Measurements from ENCODE around the gene PCDHGA3. TPM values are rescaled to one million over a fixed set of nuclear protein-coding genes. Genes with fewer than 3 reads are reported as not detected.
A peak's percentile ranks its signal among the peaks of the same experiment; 100 is the strongest.
"Not testable (repeated sequence)": the region's sequence is repeated elsewhere in the genome, so short reads cannot be mapped to it uniquely, and the experiment has no call there.

Gene PCDHGA3
- total RNA-seq, 1 donor from 2014 or later = 2.1 TPM

DNA sequence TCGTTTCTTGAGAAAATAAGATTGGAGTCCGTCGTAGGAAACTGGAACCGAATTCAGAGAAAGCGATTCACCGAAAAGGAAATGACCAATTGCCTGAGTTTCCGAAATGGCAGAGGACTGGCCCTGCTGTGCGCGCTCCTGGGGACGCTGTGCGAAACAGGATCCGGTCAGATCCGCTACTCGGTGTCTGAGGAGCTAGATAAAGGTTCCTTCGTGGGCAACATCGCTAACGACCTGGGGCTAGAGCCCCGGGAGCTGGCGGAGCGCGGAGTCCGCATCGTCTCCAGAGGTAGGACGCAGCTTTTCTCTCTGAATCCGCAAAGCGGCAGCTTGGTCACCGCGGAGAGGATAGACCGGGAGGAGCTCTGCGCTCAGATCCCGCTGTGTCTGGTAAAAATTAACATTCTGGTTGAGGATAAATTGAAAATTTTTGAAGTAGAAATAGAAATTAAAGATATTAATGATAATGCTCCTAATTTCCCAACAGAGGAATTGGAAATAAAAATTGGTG is 379 bp downstream of the PCDHGA3 start:
- Histone ChIP-seq H3K36me3 (ENCODE audit: control insufficient read depth in 3 of 3, insufficient read depth in 3 of 3, low read length in 3 of 3) (no peaks in the 10 kb centered on the region), H3K27me3 (ENCODE audit: control insufficient read depth in 3 of 3, insufficient read depth in 3 of 3, low read length in 3 of 3) (peaks cover 0 to 10% (median 1%) of the 10 kb centered on the region in 3 donors), H3K9ac (ENCODE audit: low read depth in 1 of 3, low read length in 3 of 3) (peak overlapping the region; percentile 38 to 60 (median 57)), H3K9me3 (ENCODE audit: control insufficient read depth in 3 of 3, low read length in 3 of 3) (peaks cover 8 to 29% (median 25%) of the 10 kb centered on the region in 3 donors), H3K4me1 (ENCODE audit: control insufficient read depth in 3 of 3, insufficient read depth in 3 of 3, low read length in 3 of 3) (no peaks in the 10 kb centered on the region), H3K27ac (ENCODE audit: low read depth, low read length) (peak overlapping the region; percentile 65), H3K4me3 (ENCODE audit: low read length in 3 of 3) (peak overlapping the region; percentile 61 to 66 (median 65))

DNA sequence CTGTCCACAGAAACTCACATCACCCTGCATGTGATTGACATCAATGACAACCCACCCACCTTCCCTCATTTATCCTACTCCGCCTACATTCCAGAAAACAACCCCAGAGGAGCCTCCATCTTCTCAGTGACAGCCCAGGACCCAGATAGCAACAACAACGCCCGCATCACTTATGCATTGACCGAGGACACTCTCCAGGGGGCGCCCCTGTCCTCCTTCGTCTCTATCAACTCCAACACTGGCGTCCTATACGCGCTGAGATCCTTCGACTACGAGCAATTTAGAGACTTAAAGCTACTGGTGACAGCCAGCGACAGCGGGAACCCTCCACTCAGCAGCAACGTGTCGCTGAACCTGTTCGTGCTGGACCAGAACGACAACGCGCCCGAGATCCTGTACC is 1.7 kb downstream of the PCDHGA3 start:
- Histone ChIP-seq H3K9ac (ENCODE audit: low read depth in 1 of 3, low read length in 3 of 3) (no peak overlapping the region), H3K36me3 (ENCODE audit: control insufficient read depth in 3 of 3, insufficient read depth in 3 of 3, low read length in 3 of 3) (no peaks in the 10 kb centered on the region), H3K9me3 (ENCODE audit: control insufficient read depth in 3 of 3, low read length in 3 of 3) (peaks cover 11 to 20% (median 12%) of the 10 kb centered on the region in 3 donors), H3K4me1 (ENCODE audit: control insufficient read depth in 3 of 3, insufficient read depth in 3 of 3, low read length in 3 of 3) (no peaks in the 10 kb centered on the region), H3K27ac (ENCODE audit: low read depth, low read length) (no peak overlapping the region), H3K4me3 (ENCODE audit: low read length in 3 of 3) (no peak overlapping the region), H3K27me3 (ENCODE audit: control insufficient read depth in 3 of 3, insufficient read depth in 3 of 3, low read length in 3 of 3) (peaks cover 0 to 7% (median 0%) of the 10 kb centered on the region in 3 donors)

DNA sequence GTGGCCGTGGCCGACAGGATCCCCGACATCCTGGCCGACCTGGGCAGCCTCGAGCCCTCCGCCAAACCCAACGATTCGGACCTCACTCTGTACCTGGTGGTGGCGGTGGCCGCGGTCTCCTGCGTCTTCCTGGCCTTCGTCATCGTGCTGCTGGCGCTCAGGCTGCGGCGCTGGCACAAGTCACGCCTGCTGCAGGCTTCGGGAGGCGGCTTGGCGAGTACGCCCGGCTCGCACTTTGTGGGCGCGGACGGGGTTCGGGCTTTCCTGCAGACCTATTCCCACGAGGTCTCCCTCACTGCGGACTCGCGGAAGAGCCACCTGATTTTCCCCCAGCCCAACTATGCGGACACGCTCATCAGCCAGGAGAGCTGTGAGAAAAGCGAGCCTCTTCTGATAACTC is 2.4 kb downstream of the PCDHGA3 start:
- H3K27ac ChIP-seq (ENCODE audit: low read depth, low read length); H3K4me3 ChIP-seq (ENCODE audit: low read length in 3 of 3); H3K9ac ChIP-seq (ENCODE audit: low read depth in 1 of 3, low read length in 3 of 3); H3K36me3 ChIP-seq (ENCODE audit: control insufficient read depth in 3 of 3, insufficient read depth in 3 of 3, low read length in 3 of 3); H3K4me1 ChIP-seq (ENCODE audit: control insufficient read depth in 3 of 3, insufficient read depth in 3 of 3, low read length in 3 of 3): not testable (repeated sequence)
- Histone ChIP-seq H3K27me3 (ENCODE audit: control insufficient read depth in 3 of 3, insufficient read depth in 3 of 3, low read length in 3 of 3) (peaks cover 0 to 10% (median 4%) of the 10 kb centered on the region in 3 donors), H3K9me3 (ENCODE audit: control insufficient read depth in 3 of 3, low read length in 3 of 3) (peaks cover 11 to 23% (median 18%) of the 10 kb centered on the region in 3 donors)

DNA sequence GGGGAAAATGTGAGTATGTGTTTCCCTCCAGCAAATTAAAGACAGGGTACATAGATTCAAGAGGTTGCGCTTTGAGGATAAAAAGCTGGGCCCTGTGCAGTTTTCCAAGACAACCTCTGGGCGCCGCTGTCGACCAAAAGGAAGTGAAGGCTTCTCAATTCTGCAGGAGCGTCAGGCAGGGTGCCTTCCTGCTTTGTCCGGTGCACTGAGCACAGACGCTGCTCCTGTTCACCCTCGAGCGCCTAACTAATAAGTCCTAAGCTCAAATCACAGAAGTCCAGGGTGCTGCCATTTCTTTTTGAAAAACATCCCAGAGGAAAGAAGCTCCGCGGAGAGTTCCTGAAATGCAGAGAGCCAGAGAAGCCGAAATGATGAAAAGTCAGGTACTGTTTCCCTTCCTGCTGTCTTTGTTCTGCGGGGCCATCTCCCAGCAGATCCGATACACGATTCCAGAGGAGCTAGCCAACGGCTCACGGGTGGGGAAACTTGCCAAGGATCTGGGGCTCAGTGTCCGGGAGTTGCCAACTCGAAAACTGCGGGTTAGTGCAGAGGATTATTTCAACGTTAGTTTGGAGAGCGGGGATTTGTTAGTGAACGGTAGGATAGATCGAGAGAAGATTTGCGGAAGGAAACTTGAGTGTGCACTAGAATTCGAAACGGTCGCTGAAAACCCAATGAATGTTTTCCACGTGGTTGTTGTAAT is 6.4 kb downstream of the PCDHGA3 start, which contains the start of gene PCDHGB1:
TSS of gene PCDHGB1 (plus strand) at position 183 of the 703 bp plus-strand sequence. CDS start at position 345, 162 bp downstream.
- Histone ChIP-seq H3K4me3 (ENCODE audit: low read length in 3 of 3) (peak within 1 kb of the TSS; percentile 28 to 37 (median 35)), H3K27ac (ENCODE audit: low read depth, low read length) (no peak within 1 kb of the TSS), H3K9ac (ENCODE audit: low read depth in 1 of 3, low read length in 3 of 3) (peak within 1 kb of the TSS in 1 of 3 donors; percentile 25), H3K27me3 (ENCODE audit: control insufficient read depth in 3 of 3, insufficient read depth in 3 of 3, low read length in 3 of 3) (peaks cover 0 to 21% (median 9%) of the 10 kb centered on the region in 3 donors), H3K36me3 (ENCODE audit: control insufficient read depth in 3 of 3, insufficient read depth in 3 of 3, low read length in 3 of 3) (peaks cover 0 to 3% (median 2%) of the 10 kb centered on the region in 3 donors), H3K4me1 (ENCODE audit: control insufficient read depth in 3 of 3, insufficient read depth in 3 of 3, low read length in 3 of 3) (no peaks in the 10 kb centered on the region), H3K9me3 (ENCODE audit: control insufficient read depth in 3 of 3, low read length in 3 of 3) (peaks cover 13 to 22% (median 15%) of the 10 kb centered on the region in 3 donors)

DNA sequence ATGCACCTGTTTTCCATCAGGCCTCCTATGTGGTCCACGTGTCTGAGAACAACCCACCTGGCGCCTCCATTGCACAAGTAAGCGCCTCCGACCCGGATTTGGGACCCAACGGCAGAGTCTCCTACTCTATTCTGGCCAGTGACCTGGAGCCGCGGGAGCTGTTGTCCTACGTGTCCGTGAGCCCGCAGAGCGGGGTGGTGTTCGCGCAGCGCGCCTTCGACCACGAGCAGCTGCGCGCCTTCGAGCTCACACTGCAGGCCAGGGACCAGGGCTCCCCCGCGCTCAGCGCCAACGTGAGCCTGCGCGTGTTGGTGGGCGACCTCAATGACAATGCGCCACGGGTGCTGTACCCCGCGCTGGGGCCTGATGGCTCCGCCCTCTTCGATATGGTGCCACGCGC is 8.0 kb downstream of the PCDHGA3 start:
- peaks cover 24 to 30% (median 26%) of the 10 kb centered on the region in 3 donors for H3K9me3 ChIP-seq (ENCODE audit: control insufficient read depth in 3 of 3, low read length in 3 of 3)
- H3K4me3 ChIP-seq (ENCODE audit: low read length in 3 of 3) = no peak overlapping the region

DNA sequence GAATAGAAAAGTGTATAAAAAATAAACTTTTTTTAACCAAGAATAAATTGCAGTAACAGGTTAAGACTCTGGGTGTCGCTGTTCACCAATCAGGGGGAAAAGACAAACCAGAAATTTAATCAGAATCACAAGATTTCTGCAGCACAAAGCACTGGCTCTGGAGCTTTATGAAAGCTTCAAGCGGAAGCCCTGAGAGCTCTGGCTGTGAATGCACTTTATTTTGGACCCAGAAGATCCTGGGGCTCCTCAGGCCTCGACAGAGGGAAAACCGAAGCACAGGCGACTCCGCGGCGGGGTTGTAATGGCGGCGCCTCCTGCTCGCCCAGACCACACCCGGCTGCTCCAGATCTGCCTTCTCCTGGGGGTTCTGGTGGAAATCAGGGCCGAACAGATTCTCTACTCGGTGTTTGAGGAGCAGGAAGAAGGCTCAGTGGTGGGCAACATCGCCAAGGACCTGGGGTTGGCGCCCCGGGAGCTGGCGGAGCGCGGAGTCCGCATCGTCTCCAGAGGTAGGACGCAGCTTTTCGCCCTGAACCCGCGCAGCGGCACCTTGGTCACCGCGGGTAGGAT is 11.4 kb downstream of the PCDHGA3 start, which contains the start of gene PCDHGA4:
TSS of gene PCDHGA4 (plus strand) at position 122 of the 570 bp plus-strand sequence. CDS start at position 209, 87 bp downstream.
- peaks cover 0 to 4% (median 2%) of the 10 kb centered on the region in 3 donors for H3K36me3 ChIP-seq (ENCODE audit: control insufficient read depth in 3 of 3, insufficient read depth in 3 of 3, low read length in 3 of 3)
- no peak within 1 kb of the TSS for H3K27ac ChIP-seq (ENCODE audit: low read depth, low read length)
- peaks cover 0 to 29% (median 18%) of the 10 kb centered on the region in 3 donors for H3K27me3 ChIP-seq (ENCODE audit: control insufficient read depth in 3 of 3, insufficient read depth in 3 of 3, low read length in 3 of 3)
- H3K4me1 ChIP-seq (ENCODE audit: control insufficient read depth in 3 of 3, insufficient read depth in 3 of 3, low read length in 3 of 3) = peaks cover 0 to 4% (median 0%) of the 10 kb centered on the region in 3 donors
- peak within 1 kb of the TSS in 1 of 3 donors; percentile 42 for H3K9ac ChIP-seq (ENCODE audit: low read depth in 1 of 3, low read length in 3 of 3)
- H3K4me3 ChIP-seq (ENCODE audit: low read length in 3 of 3) = peak within 1 kb of the TSS; percentile 48 to 61 (median 54)
- peaks cover 23 to 40% (median 28%) of the 10 kb centered on the region in 3 donors for H3K9me3 ChIP-seq (ENCODE audit: control insufficient read depth in 3 of 3, low read length in 3 of 3)

More for the DNA sequence above, 8.0 kb downstream of the PCDHGA3 start:
- H3K36me3 ChIP-seq (ENCODE audit: control insufficient read depth in 3 of 3, insufficient read depth in 3 of 3, low read length in 3 of 3) = peaks cover 0 to 3% (median 2%) of the 10 kb centered on the region in 3 donors
- no peaks in the 10 kb centered on the region for H3K4me1 ChIP-seq (ENCODE audit: control insufficient read depth in 3 of 3, insufficient read depth in 3 of 3, low read length in 3 of 3)
- peaks cover 0 to 21% (median 11%) of the 10 kb centered on the region in 3 donors for H3K27me3 ChIP-seq (ENCODE audit: control insufficient read depth in 3 of 3, insufficient read depth in 3 of 3, low read length in 3 of 3)
- H3K9ac ChIP-seq (ENCODE audit: low read depth in 1 of 3, low read length in 3 of 3) = no peak overlapping the region
- no peak overlapping the region for H3K27ac ChIP-seq (ENCODE audit: low read depth, low read length)

DNA sequence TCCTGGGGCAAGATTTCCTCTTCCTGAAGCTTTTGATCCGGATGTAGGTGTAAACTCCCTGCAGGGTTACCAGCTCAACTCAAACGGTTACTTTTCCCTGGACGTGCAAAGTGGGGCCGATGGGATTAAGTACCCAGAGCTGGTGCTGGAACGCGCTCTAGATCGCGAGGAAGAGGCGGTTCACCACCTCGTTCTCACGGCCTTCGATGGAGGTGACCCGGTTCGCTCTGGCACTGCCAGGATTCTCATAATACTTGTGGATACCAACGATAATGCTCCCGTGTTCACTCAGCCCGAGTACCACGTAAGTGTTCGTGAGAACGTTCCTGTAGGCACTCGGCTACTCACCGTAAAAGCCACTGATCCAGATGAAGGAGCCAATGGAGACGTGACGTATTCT is 12.0 kb downstream of the PCDHGA3 start:
- Histone ChIP-seq H3K36me3 (ENCODE audit: control insufficient read depth in 3 of 3, insufficient read depth in 3 of 3, low read length in 3 of 3) (peaks cover 0 to 4% (median 2%) of the 10 kb centered on the region in 3 donors), H3K4me3 (ENCODE audit: low read length in 3 of 3) (peak overlapping the region; percentile 45 to 54 (median 48)), H3K9ac (ENCODE audit: low read depth in 1 of 3, low read length in 3 of 3) (no peak overlapping the region), H3K27ac (ENCODE audit: low read depth, low read length) (no peak overlapping the region), H3K4me1 (ENCODE audit: control insufficient read depth in 3 of 3, insufficient read depth in 3 of 3, low read length in 3 of 3) (peaks cover 0 to 4% (median 0%) of the 10 kb centered on the region in 3 donors), H3K27me3 (ENCODE audit: control insufficient read depth in 3 of 3, insufficient read depth in 3 of 3, low read length in 3 of 3) (peaks cover 0 to 36% (median 16%) of the 10 kb centered on the region in 3 donors), H3K9me3 (ENCODE audit: control insufficient read depth in 3 of 3, low read length in 3 of 3) (peaks cover 23 to 39% (median 28%) of the 10 kb centered on the region in 3 donors)

DNA sequence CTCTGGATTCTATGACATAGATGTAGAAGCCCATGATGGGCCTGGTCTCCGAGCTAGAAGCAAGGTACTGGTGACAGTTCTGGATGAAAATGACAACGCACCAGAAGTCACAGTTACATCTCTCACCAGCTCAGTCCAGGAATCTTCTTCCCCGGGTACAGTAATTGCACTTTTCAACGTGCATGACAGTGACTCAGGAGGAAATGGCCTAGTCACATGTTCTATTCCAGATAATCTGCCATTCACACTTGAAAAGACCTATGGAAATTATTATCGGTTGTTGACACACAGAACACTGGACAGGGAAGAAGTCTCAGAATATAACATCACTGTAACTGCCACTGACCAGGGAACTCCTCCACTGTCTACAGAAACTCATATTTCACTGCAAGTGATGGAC is 12.5 kb downstream of the PCDHGA3 start:
- H3K36me3 ChIP-seq (ENCODE audit: control insufficient read depth in 3 of 3, insufficient read depth in 3 of 3, low read length in 3 of 3) = peaks cover 0 to 2% (median 2%) of the 10 kb centered on the region in 3 donors
- H3K4me3 ChIP-seq (ENCODE audit: low read length in 3 of 3) = peak overlapping the region in 2 of 3 donors; percentile 21 to 54
- no peak overlapping the region for H3K27ac ChIP-seq (ENCODE audit: low read depth, low read length)
- H3K9me3 ChIP-seq (ENCODE audit: control insufficient read depth in 3 of 3, low read length in 3 of 3) = peaks cover 23 to 34% (median 27%) of the 10 kb centered on the region in 3 donors
- peaks cover 0 to 4% (median 0%) of the 10 kb centered on the region in 3 donors for H3K4me1 ChIP-seq (ENCODE audit: control insufficient read depth in 3 of 3, insufficient read depth in 3 of 3, low read length in 3 of 3)
- peaks cover 0 to 36% (median 14%) of the 10 kb centered on the region in 3 donors for H3K27me3 ChIP-seq (ENCODE audit: control insufficient read depth in 3 of 3, insufficient read depth in 3 of 3, low read length in 3 of 3)
- H3K9ac ChIP-seq (ENCODE audit: low read depth in 1 of 3, low read length in 3 of 3) = no peak overlapping the region

DNA sequence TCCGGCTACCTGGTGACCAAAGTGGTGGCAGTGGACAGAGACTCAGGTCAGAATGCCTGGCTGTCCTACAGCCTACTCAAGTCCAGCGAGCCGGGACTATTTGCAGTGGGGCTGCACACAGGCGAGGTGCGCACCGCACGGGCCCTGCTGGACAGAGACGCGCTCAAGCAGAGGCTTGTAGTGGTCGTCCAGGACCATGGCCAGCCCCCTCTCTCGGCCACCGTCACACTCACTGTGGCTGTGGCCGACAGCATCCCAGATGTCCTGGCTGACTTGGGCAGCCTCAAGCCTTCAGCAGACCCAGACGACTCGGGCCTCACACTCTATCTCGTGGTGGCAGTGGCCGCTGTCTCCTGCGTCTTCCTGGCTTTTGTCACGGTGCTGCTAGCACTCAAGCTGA is 13.3 kb downstream of the PCDHGA3 start:
- H3K9me3 ChIP-seq (ENCODE audit: control insufficient read depth in 3 of 3, low read length in 3 of 3) = peaks cover 18 to 34% (median 25%) of the 10 kb centered on the region in 3 donors
- H3K9ac ChIP-seq (ENCODE audit: low read depth in 1 of 3, low read length in 3 of 3) = no peak overlapping the region
- peaks cover 0 to 4% (median 0%) of the 10 kb centered on the region in 3 donors for H3K4me1 ChIP-seq (ENCODE audit: control insufficient read depth in 3 of 3, insufficient read depth in 3 of 3, low read length in 3 of 3)
- H3K4me3 ChIP-seq (ENCODE audit: low read length in 3 of 3) = peak overlapping the region; percentile 21 to 54 (median 41)
- no peak overlapping the region for H3K27ac ChIP-seq (ENCODE audit: low read depth, low read length)
- peaks cover 0 to 2% (median 0%) of the 10 kb centered on the region in 3 donors for H3K36me3 ChIP-seq (ENCODE audit: control insufficient read depth in 3 of 3, insufficient read depth in 3 of 3, low read length in 3 of 3)
- peaks cover 0 to 35% (median 14%) of the 10 kb centered on the region in 3 donors for H3K27me3 ChIP-seq (ENCODE audit: control insufficient read depth in 3 of 3, insufficient read depth in 3 of 3, low read length in 3 of 3)
